Fibroblast of gingiva (primary cell): Measurements from ENCODE around the gene SLC2A6.
"Not testable (repeated sequence)": the region's sequence is repeated elsewhere in the genome, so short reads cannot be mapped to it uniquely, and the experiment has no call there.

Experiments used
- DNase-seq: peaks from one replicate; pipeline ENCODE4 v3.0.0-alpha.2; 2011; ENCODE audit warnings: low read depth

The SLC2A6 gene

GRCh38 chr9:133460405-133461175 lies 18.3 kb downstream of the SLC2A6 start:
- no peak for DNase-seq

- DNase-seq = peak; percentile 81
Observed at GRCh38 chr9:133459476-133460404, 19.2 kb downstream of the SLC2A6 start, which contains the start of gene CACFD1. TSS of gene CACFD1 (plus strand) at chr9:133459978. CDS start at chr9:133460067, 89 bp downstream.

- DNase-seq = no peak
Observed at GRCh38 chr9:133458643-133459312, 20.1 kb downstream of the SLC2A6 start.

GRCh38 chr9:133457748-133458147 lies 21.2 kb downstream of the SLC2A6 start:
- DNase-seq = no peak

- DNase-seq = no peak
Observed at GRCh38 chr9:133457233-133457632, 21.7 kb downstream of the SLC2A6 start.

- DNase-seq = no peak
Observed at GRCh38 chr9:133456409-133456808, 22.5 kb downstream of the SLC2A6 start.

- DNase-seq = no peak
Observed at GRCh38 chr9:133455936-133456335, 23.0 kb downstream of the SLC2A6 start.

- DNase-seq = no peak
Observed at GRCh38 chr9:133454943-133455673, 23.8 kb downstream of the SLC2A6 start.

GRCh38 chr9:133454325-133454724 lies 24.6 kb downstream of the SLC2A6 start:
- DNase-seq = no peak

- DNase-seq = no peak
Observed at GRCh38 chr9:133453651-133454050, 25.2 kb downstream of the SLC2A6 start.

- DNase-seq = no peak
Observed at GRCh38 chr9:133452562-133452961, 26.3 kb downstream of the SLC2A6 start.

- not testable (repeated sequence) for DNase-seq
Observed at GRCh38 chr9:133451865-133452264, 27.0 kb downstream of the SLC2A6 start.

GRCh38 chr9:133449760-133450159 lies 29.1 kb downstream of the SLC2A6 start:
- DNase-seq = no peak

- no peak for DNase-seq
Observed at GRCh38 chr9:133448487-133448972, 30.4 kb downstream of the SLC2A6 start.

GRCh38 chr9:133445293-133445969 lies 33.5 kb downstream of the SLC2A6 start:
- no peak for DNase-seq

- no peak for DNase-seq
Observed at GRCh38 chr9:133443982-133444381, 34.9 kb downstream of the SLC2A6 start.

GRCh38 chr9:133443248-133443647 lies 35.7 kb downstream of the SLC2A6 start:
- no peak for DNase-seq

- DNase-seq = no peak
Observed at GRCh38 chr9:133441571-133441970, 37.3 kb downstream of the SLC2A6 start.

- no peak for DNase-seq
Observed at GRCh38 chr9:133440874-133441273, 38.0 kb downstream of the SLC2A6 start.

- no peak for DNase-seq
Observed at GRCh38 chr9:133439337-133439736, 39.6 kb downstream of the SLC2A6 start.
